GM19023 (cell line): ENCODE results near the gene NUMB.

ENCODE experiments used
- ATAC-seq: cut with Tn5 transposase; IDR thresholded peaks from one replicate; pipeline ENCODE4 v1.9.1; 2021; ENCODE audit warnings: mild to moderate bottlenecking, moderate library complexity; ENCODE audit not compliant: unreplicated experiment

Gene NUMB

DNA sequence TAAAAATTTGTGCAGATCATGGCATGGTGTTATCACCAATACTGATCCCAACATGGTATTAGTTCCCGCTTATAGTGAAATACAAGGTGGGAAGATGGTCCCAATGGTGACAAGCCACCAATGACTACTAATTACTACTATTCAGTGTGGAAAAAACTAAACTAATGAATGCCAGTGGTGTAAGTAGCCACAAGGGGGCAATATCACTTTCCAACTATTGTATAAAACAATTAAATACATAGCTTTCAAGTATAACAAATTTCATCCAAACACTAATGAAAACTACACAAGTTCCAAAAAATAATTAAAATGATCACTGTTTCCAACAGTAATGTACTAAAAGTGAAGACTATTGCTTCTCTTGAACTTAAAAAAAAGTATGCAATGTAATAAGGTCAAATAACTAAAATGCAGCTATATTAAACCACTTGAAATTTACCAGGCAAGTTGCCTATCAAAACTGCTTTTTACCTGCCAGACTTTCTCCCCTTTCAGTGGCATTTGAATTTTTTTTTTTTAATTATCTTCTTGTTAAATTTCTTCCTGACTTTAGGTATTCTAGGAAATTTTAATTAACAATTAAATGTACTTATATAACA, 163.0 kb downstream of the NUMB start:
- ATAC-seq: no peak

DNA sequence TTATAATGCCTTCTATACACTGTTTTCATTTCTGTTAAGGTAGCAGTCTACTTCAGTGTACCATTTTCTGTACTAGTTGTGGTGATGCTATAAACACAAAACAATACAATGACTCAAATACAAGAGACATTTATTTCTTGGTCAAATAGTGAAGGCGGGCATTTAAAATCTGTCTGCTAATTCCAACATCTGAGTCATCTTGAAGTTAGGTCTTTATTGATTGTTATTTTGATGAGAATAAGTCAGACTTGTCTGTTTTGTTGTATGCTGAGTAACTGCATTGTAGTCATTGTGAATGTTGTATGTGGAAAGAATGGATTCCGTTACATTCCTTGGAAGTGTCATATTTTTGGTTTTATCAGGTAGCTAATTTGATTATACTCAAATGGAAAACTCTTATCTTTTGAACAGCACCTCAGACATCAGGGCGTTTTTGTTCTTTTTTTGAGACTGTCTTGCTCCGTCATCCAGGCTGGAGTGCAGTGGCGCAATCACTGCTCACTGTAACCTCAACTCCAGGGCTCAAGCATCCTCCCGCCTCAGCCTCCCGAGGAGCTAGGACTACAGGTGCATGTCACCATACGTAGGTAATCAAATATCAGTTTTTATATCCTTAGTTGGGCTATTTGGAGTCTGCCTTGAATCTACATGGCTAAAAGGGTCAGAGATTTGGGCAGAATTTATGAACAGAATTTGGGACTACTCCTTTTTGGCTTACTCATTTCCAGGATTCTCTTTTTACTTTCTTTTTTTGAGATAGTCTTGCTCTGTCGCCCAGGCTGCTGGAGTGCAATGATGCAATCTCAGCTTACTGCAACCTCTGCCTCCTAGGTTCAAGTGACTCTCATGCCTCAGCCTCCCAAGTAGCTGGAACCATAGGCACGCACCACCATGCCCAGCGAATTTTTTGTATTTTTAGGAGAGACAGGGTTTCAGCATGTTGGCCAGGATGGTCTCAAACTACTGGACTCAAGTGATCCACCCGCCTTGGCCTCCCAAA, 164.3 kb downstream of the NUMB start:
- ATAC-seq: no peak

DNA sequence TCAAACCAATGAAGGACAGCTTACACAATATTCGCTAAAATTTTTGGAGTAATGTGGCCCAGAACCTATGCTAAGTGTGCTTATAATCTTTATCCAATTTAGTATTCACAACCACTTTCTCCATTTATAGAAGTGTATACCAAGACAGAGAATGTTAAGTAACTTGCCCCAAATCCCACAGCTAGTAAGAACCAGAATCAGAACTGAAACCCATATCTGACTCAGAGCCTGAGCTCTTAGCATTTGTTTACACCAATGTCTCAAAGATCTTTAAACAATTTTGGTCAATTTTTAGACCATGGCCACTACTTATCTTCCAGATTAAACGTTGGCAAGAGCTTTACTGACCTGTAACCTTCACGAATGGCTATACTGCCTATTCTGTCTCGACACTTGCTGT, 168.1 kb downstream of the NUMB start:
- no peak for ATAC-seq

DNA sequence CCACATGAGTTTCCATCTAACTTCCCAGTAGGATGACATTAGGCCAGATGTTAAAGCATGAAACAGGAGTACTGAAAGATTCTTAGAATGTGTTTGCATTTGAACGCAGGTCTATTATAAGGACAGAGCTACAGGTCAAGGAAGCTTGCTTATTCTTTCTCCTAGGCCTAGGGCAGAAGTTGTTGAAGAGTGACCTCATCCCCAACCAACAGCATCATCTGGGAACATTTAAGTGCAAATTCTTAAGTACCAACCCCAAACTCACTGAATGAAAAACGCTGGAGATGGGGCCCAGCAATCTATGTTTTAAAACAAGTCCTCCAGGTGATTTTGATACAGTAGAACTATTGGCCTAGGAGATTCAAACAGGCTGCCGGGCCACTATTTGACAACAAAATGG, 168.6 kb downstream of the NUMB start:
- ATAC-seq: no peak

DNA sequence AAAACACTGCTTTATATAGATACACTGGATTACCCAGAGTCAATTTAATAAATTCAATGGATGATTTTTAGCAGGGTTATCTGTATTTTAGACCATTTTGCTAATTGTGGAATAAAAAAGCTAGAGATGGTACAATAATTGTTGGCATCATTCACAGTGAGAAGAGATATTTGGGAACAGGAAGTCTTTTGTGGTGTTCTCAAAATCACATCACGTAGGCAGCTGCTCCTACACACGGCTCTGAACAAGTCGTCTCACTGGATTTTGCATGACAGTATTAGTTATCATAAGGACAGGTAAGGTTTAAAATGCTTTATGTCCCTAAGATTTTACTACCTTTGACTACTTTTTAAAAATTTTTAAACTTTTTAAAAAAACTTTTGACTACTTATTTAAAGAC, 169.0 kb downstream of the NUMB start:
- no peak for ATAC-seq

DNA sequence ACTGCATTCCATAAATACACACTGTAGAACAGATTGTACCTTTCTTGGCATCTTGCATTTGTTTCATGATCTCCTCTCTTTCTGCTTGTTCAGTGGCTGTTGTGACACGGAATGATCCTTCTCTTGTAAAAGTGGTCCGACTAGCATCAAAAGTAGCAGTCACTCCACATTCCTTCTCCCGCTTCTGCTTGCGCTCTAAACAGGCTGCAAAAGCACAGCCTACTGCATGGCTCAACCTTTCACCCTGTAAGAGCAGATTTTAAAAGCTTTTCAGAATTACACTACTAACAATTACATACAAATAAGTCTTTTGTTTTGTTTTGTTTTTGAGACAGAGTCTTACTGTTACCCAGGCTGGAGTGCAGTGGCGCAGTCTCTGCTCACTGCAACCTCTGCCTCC, 171.3 kb downstream of the NUMB start:
- no peak for ATAC-seq

DNA sequence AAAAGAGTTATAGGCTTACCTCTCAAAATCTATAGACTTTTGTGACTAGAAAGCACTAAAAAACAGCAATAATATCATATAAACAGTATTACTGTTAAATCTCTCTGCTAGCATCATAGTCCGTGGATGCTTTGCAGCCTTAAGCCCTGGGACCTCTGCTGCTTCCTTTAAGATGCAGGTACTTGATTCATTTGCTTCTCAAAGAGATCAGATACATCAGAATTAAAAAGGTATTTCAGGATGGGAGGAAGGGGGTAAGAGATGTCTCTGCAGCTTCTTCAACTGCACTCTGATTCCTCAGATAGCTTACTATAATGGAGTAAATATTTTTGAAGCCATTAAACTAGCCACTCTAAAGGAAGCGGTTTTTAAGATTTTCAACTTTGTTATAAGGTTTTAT, 171.7 kb downstream of the NUMB start:
- ATAC-seq: no peak

DNA sequence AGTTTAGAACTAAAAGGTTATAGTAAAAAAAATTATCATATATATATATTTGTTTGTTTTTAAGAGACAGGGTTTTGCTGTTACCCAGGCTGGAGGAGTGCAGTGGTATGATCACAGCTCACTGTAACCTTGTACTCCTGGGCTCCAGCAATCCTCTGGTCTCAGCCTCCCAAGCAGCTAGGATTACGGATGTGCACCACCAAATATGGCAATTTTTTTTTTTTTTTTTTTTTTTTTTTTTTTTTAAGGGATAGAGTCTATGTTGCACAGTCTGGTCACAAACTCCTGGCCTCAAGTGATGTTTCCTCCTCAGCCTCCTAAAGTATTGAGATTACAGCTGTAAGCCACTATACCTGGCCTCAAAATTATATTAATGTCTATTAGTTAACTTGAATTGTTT, 172.4 kb downstream of the NUMB start:
- ATAC-seq: no peak

DNA sequence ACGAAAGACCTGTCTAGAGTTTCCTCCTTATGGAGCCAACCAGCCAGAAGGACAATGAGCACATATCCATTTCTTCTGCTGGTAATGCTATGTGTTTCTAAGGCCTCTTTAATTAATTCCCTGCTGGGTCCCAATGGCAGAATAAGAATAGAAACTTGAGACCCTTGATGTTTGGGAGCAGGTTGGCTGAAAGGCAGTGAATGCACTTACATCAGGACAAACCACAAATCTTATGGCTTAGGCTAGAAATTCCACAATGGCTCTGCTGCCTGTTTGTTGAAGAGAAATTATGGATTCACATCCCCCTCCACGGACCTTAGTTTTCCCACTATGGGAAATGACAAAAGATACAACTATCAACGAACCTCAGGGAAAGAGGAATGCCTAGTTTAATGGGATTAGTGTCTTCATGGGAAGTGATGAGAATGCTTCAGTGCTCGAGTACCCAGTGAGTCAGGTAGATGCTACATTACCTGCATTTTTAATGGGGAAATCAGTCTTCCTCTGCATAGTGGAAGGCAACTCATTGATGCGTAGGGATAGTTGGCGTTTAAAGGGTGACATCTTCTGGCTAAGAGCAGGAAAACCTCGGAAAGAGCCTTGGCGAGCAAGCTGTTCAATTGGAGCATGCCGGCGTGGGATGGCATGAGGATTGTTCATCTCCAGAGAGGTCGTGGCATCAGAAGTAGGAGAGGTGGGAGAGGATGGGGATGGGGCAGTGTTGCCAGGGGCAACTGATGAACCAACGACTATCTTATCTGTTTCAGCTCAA, 174.6 kb downstream of the NUMB start:
- ATAC-seq: no peak

DNA sequence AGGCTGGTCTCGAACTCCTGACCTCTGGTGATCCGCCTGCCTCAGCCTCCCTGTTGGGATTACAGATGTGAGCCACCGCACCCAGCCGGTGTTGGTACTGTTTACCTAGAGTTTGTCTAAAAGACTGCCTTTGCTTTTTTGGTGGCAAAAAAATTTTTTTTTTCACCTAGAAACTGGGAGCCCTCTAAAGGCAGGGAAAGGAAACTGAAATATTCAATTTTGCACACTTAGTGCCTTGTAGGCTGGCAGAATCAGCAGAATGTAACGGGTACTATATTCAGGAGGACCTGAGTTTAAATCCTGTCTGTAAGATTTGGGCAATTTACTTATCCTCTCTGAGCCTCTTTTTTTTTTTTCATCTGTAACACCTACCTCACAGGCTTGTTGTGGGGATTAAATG, 177.4 kb downstream of the NUMB start:
- no peak for ATAC-seq

DNA sequence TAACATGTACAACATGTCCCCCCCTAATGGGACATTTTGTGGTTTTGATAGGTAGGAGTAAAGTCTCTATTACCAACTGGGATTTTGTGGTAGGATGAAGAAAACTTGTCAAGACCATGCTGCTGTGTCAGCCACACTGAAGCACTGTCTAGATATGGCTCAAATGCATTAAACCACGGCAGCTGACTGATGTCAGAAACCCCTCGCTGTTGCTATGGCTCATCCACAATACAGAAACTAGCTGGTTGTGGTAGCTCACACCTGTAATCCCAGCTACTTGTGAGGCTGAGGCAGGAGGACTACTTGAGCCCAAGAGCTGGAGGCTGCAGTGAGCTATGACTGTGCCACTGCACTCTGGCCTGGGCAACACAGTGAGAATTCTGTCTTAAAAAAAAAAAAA, 181.0 kb downstream of the NUMB start:
- no peak for ATAC-seq

DNA sequence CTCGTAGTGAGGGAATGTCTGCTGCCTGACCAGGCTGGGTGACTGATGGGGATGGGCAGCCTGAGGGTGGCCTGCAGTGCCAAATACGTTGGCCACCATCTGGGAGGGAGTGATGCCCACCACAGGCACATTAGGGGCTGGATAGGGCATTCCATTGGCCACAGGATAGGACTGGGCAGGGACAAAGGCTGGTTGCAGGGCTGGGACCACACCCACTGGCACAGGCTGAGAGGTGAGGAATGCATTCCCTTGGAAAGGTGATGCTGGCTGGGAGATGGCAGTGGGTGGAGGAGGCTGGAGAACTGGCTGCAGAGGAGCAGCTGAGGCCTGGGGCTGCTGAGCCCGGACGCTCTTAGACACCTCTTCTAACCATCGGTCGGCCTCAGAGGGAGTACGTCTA, 181.5 kb downstream of the NUMB start:
- no peak for ATAC-seq

DNA sequence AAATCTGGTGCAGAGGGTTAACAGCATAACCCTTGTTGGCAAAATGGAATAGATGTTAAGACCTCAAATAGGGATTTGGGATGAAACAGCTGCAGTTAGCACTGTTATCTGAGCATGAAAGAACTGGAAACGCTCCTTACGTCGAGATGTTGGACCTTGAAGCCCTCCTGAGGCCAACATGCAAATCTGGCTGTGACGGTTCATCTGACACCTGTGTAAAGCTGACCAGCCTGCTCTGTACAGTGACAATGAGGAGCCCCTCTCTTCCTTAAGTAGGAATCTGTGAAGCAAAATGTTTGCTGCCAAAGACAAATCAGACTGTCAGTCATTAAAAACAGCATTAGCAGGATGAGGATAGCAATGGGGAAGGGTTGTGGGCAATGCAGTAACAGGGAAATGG, 184.5 kb downstream of the NUMB start:
- ATAC-seq: no peak

DNA sequence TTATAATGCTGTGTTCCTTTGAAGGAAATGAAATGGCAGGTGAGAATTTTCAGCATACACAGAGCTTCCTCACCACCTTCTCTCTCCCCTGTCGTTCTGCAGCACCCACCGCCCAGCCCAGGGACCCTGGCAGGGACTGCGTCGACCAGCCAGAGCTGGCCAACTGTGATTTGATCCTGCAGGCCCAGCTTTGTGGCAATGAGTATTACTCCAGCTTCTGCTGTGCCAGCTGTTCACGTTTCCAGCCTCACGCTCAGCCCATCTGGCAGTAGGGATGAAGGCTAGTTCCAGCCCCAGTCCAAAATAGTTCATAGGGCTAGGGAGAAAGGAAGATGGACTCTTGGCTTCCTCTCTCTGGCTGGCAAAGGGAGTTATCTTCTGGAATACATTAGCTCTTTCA, 186.0 kb downstream of the NUMB start:
- no peak for ATAC-seq

DNA sequence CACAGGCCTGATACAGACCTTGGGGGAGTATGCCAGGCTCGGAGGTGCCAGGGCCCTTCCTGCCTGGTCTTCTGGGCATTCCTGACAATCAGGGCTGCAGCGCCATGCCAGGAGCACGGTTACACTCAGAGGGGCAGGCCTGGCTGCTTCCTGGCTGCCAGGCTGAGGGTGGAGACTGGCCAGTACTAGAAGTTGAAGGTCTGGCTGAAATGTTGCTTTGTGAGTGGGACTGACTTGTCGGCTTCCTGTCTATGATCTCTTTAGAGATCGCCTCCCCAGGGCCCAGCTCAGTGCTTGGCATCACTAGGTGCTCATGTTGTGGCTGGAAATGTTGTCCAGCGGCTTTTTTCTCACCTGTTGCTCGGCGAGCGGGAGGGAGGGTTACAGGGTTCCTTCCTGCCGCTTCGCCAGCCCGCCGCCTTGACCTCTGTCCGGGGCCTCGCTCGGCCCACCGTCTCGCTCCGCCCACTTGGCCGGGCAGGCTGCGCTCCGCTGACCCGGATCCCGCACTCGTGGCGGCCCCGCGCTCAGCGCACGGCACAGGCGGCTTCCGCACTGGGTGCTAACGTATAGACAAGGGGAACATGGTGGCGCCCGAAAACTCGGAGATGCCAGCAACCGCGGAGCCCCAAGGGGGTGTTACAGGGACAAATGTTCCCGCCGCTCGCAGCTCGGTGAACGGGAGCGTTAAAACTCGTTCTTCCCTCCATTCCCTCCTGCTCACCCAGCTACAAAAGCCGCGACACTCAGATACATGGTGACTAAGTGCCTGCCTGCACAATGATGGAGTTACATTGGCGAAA, 188.4 kb downstream of the NUMB start:
- peak; percentile 76 for ATAC-seq

DNA sequence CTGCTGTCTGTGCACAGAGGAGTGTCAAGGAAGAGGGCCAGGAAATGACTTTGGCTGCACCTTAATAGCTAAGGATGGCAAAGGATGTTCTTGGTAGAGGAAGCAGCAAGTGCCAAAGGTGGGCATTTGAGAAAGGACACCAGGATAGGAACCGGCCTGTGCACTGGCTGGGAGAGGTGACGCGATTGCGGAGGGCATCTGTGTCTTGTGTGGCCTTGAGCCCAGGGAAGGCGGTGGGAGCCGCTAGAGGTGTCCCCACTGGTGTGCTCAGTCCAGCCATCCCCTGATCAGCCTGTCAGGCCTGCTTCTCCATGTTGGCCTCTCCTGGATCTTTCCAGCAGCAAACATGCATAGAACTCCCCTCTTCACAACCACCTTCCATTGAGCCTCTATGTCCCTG, 190.9 kb downstream of the NUMB start:
- no peak for ATAC-seq

DNA sequence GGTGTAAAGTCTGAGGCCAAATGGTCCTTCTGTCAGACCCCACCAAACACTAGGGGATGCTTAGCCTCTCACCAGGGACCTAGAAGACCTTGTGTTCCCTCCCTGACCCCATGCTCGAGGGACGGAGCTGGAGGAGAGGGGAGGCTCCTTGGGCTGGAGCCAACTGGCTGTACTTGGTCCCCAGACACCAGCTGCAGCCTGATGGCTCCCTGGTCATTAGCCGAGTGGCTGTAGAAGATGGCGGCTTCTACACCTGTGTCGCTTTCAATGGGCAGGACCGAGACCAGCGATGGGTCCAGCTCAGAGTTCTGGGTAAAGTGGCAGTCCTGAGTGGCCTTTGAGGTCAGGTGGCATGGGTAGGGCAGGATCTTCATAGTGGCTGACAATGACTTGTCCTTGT, 192.0 kb downstream of the NUMB start:
- ATAC-seq: no peak

DNA sequence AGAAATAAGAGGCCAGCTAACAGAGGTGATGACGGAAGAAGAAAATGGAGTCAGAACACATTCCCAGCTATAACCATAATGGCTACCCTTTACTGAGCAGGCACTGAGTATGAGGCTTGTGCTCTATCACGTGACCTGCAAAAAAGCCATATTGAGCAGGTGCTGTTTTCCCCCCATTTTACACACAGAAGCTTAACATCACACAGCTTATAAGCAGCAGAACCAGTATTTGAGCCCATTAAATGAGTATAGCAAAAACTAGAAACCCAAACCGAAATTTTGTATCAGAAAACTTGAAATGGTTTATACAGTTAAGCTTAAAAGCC, 192.7 kb downstream of the NUMB start:
- no peak for ATAC-seq

DNA sequence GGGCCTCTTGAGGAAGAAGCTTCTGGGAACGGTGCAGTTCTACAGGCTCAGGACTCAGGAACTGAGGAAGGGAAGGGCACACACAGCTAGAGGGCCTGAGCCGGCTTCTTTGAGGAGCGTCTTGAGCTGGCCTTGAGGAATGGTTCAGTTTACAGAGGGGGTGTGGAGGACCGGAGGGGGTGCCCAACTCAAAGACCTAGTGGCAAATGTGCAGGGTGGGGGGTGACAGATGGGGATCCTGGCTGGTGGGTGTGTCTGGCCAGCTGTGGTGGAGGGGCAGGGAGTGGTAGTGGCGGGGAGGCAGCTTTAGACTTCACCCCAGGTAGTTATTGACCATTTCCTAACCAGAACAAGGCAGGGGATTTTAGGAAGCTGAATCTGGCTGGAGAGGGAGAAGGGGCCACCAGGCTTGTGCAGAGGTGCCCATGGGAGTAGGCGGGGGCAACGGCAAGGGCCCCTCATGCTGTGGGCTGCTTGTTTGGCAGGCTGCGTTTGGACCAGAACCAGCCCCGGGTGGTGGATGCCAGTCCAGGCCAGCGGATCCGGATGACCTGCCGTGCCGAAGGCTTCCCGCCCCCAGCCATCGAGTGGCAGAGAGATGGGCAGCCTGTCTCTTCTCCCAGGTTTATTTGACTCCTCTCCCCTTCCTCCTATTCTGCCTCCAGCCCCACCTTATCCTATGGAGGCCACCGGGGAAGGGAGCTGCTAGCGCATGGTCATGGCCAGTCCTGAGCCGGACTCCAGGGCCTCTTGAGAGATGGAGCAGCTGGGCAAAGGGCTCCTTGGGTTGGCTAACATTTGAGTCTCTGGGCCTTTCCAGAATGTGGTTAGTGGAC, 193.2 kb downstream of the NUMB start:
- ATAC-seq: no peak
